GM23338 (cell line): Measurements from ENCODE around the gene DOK7. TPM values are rescaled to one million over a fixed set of nuclear protein-coding genes. Genes with fewer than 3 reads are reported as not detected.

Experiments
- ATAC-seq: fragments of 200-7000 bp; cut with Tn5 transposase; 3 replicates; pipeline ENCODE4 v1.9.1; 2020
- DNase-seq: peaks from one replicate; pipeline ENCODE4 v3.0.0-alpha.2; 2015; ENCODE audit warnings: low spot score
- H2AFZ ChIP-seq: fragments of 200-600 bp; sonication (generic); 2 replicates; pipeline ENCODE4 v1.8.0; 2016; ENCODE audit warnings: antibody characterized with exemption, mild to moderate bottlenecking, moderate library complexity
- H3F3A ChIP-seq: fragments of 200-600 bp; sonication (generic); replicated peaks from 2 replicates; pipeline ENCODE4 v1.8.0; 2017; ENCODE audit warnings: antibody characterized with exemption, mixed run types, low read depth
- H3K27ac ChIP-seq: fragments of 200-600 bp; sonication (generic); 2 replicates; pipeline ENCODE4 v1.6.1; 2016; ENCODE audit warnings: low read depth
- H3K27me3 ChIP-seq: fragments of 200-600 bp; sonication (generic); 2 replicates; pipeline ENCODE4 v1.8.0; 2016; ENCODE audit warnings: mild to moderate bottlenecking, mixed run types, moderate library complexity; ENCODE audit not compliant: insufficient read depth
- H3K36me3 ChIP-seq: fragments of 200-600 bp; sonication (generic); 2 replicates; pipeline ENCODE4 v1.8.0; 2016; ENCODE audit warnings: mild to moderate bottlenecking; ENCODE audit not compliant: insufficient read depth
- H3K4me1 ChIP-seq: fragments of 200-600 bp; sonication (generic); 2 replicates; pipeline ENCODE4 v1.8.0; 2016; ENCODE audit warnings: mild to moderate bottlenecking, moderate library complexity; ENCODE audit not compliant: insufficient read depth
- H3K4me2 ChIP-seq: fragments of 200-600 bp; sonication (generic); 2 replicates; pipeline ENCODE4 v1.7.1; 2017; ENCODE audit warnings: mixed run types
- H3K4me3 ChIP-seq: fragments of 200-600 bp; sonication (generic); 2 replicates; pipeline ENCODE4 v1.6.1; 2016; ENCODE audit warnings: mixed run types
- H3K79me2 ChIP-seq: fragments of 200-600 bp; sonication (generic); replicated peaks from 2 replicates; pipeline ENCODE4 v1.8.0; 2017; ENCODE audit warnings: mild to moderate bottlenecking; ENCODE audit not compliant: insufficient read depth
- H3K9me2 ChIP-seq: fragments of 200-600 bp; sonication (generic); 2 replicates; pipeline ENCODE4 v1.8.0; 2017; ENCODE audit not compliant: insufficient read depth
- H4K20me1 ChIP-seq: fragments of 200-600 bp; sonication (generic); replicated peaks from 2 replicates; pipeline ENCODE4 v1.8.0; 2017; ENCODE audit warnings: mild to moderate bottlenecking; ENCODE audit not compliant: insufficient read depth
- H3K27ac Mint-ChIP-seq: 2 replicates; pipeline ENCODE4 v1.8.0; 2020; ENCODE audit warnings: inconsistent platforms, mild to moderate bottlenecking, moderate library complexity, mixed read lengths
- H3K27me3 Mint-ChIP-seq: 3 replicates; pipeline ENCODE4 v1.8.0; 2022; ENCODE audit warnings: low read depth, mild to moderate bottlenecking, moderate library complexity, mixed read lengths, inconsistent platforms; ENCODE audit not compliant: insufficient read depth, poor library complexity
- H3K36me3 Mint-ChIP-seq: 3 replicates; pipeline ENCODE4 v1.8.0; 2021; ENCODE audit warnings: low read depth, mild to moderate bottlenecking, inconsistent platforms, moderate library complexity, mixed read lengths
- H3K4me1 Mint-ChIP-seq: 3 replicates; pipeline ENCODE4 v1.8.0; 2020; ENCODE audit warnings: mild to moderate bottlenecking, inconsistent platforms, mixed read lengths
- H3K4me3 Mint-ChIP-seq: 3 replicates; pipeline ENCODE4 v1.8.0; 2021; ENCODE audit warnings: moderate library complexity, mild to moderate bottlenecking, inconsistent platforms, mixed read lengths
- H3K9me3 Mint-ChIP-seq: 3 replicates; pipeline ENCODE4 v1.8.0; 2020; ENCODE audit warnings: moderate library complexity, mild to moderate bottlenecking, inconsistent platforms, mixed read lengths
- CREB1 ChIP-seq: fragments of 250-450 bp; sonication (Bioruptor Pico); IDR thresholded peaks from 2 replicates; pipeline ENCODE4 v1.5.0; 2020; ENCODE audit warnings: low read depth, mild to moderate bottlenecking, moderate library complexity
- EZH2 ChIP-seq: fragments of 200-600 bp; sonication (generic); IDR thresholded peaks from one replicate; pipeline ENCODE4 v1.8.0; 2017; ENCODE audit warnings: antibody characterized with exemption, mild to moderate bottlenecking, low read depth; ENCODE audit not compliant: unreplicated experiment
- EZH2phosphoT487 ChIP-seq: fragments of 200-600 bp; sonication (generic); IDR thresholded peaks from one replicate; pipeline ENCODE4 v1.8.1; 2018; ENCODE audit warnings: antibody characterized with exemption; ENCODE audit not compliant: unreplicated experiment
- NANOG ChIP-seq: IDR thresholded peaks from 2 replicates; pipeline ENCODE4 v1.6.1; 2016; ENCODE audit warnings: antibody characterized with exemption, borderline replicate concordance
- POLR2AphosphoS5 ChIP-seq: IDR thresholded peaks from 2 replicates; pipeline ENCODE4 v1.6.1; 2016; ENCODE audit warnings: antibody characterized with exemption, low read depth
- REST ChIP-seq: IDR thresholded peaks from one replicate; pipeline ENCODE4 v1.6.1; 2018; ENCODE audit warnings: antibody characterized with exemption; ENCODE audit not compliant: unreplicated experiment
- ZNF331 ChIP-seq: fragments of 250-450 bp; sonication (Bioruptor Pico); IDR thresholded peaks from 2 replicates; pipeline ENCODE4 v1.5.0; 2020; ENCODE audit warnings: low read depth, mild to moderate bottlenecking, moderate library complexity
- ZNF462 ChIP-seq: fragments of 250-450 bp; sonication (Bioruptor Pico); IDR thresholded peaks from 2 replicates; pipeline ENCODE4 v1.5.0; 2020; ENCODE audit warnings: mild to moderate bottlenecking, moderate library complexity
- polyA plus RNA-seq: library from polyadenylated mRNA; unstranded; fragments of >200 nt; fragmentation: Nextera tagmentation; extraction: Ambion mirVana; gene quantifications from 2 replicates; pipeline ENCODE4 v1.2.1, GENCODE V29; 2016
- total RNA-seq: library from RNA; depleted of rRNA; stranded (reverse); fragments of >200 nt; shearing (Covaris generic); gene quantifications from 2 replicates; pipeline ENCODE4 v1.2.3, GENCODE V29; 2014

DOK7 gene
- total and polyA plus RNA-seq, 2 experiments from 2014 or later, result 0.34 to 0.52 TPM

DNA sequence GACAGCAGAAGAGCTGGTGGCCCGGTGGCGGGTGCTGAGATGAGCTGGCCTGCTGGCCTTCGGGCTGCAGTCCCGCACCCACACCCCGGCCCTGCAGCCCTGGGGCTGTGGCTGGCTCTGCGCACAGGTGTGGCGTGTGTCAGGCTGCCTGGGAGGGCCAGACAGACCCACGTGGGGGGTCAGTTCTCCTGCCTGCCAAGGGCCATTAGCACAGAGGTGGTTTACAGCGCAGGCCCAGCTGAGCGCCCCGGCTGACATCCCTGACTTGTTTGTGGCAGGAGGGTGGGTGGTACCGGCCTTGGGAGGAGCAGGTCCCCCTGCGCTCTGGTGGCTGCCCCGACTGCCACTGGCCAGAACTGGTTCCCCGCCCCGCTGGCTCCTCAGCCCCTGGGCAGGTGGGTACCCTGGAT is 30.7 kb upstream of the DOK7 start:
- no peaks in the 10 kb centered on the region for H3K36me3 ChIP-seq
- no peak overlapping the region for H2AFZ ChIP-seq
- 0 out of 2 replicates have a peak, but pooled peaks cover 4% of the 10 kb centered on the region for H4K20me1 ChIP-seq
- no peak overlapping the region for H3K4me2 ChIP-seq
- ATAC-seq (no peak), DNase-seq (no peak)
- H3K27ac ChIP-seq, result no peak overlapping the region
- no peaks in the 10 kb centered on the region for H3K27me3 ChIP-seq
- Mint-ChIP-seq H3K27me3 (peaks cover 12% of the 10 kb centered on the region), H3K27ac (no peak overlapping the region), H3K9me3 (no peaks in the 10 kb centered on the region), H3K4me1 (peaks cover 10% of the 10 kb centered on the region; the same call in 2 of the 3 replicates), H3K36me3 (no peaks in the 10 kb centered on the region), H3K4me3 (no peak overlapping the region)
- H3K9me2 ChIP-seq, result no peaks in the 10 kb centered on the region
- TF ChIP-seq EZH2, result no peak
- no peak for TF ChIP-seq REST
- no peak for TF ChIP-seq ZNF331 (CRISPR knock-in tag)
- TF ChIP-seq CREB1 (CRISPR knock-in tag), result no peak
- TF ChIP-seq EZH2phosphoT487, result no peak
- H3K4me3 ChIP-seq, result no peak overlapping the region
- no peaks in the 10 kb centered on the region for H3F3A ChIP-seq
- H3K4me1 ChIP-seq, result no peaks in the 10 kb centered on the region
- no peaks in the 10 kb centered on the region for H3K79me2 ChIP-seq

- peaks cover 10% of the 10 kb centered on the region; the same call in 2 of the 3 replicates for H3K4me1 Mint-ChIP-seq
- H2AFZ ChIP-seq, result no peak overlapping the region
- H3K4me3 ChIP-seq, result no peak overlapping the region
- H3K79me2 ChIP-seq, result no peaks in the 10 kb centered on the region
- no peaks in the 10 kb centered on the region for H3K9me3 Mint-ChIP-seq
- H3K27ac Mint-ChIP-seq, result no peak overlapping the region
- H3K36me3 Mint-ChIP-seq, result no peaks in the 10 kb centered on the region
- no peak for DNase-seq
- H3K27me3 Mint-ChIP-seq, result peaks cover 12% of the 10 kb centered on the region
- no peak for ATAC-seq
- no peak overlapping the region for H3K27ac ChIP-seq
- H3K36me3 ChIP-seq, result no peaks in the 10 kb centered on the region
- H3K27me3 ChIP-seq, result no peaks in the 10 kb centered on the region
- H3K4me1 ChIP-seq, result no peaks in the 10 kb centered on the region
- H3K9me2 ChIP-seq, result no peaks in the 10 kb centered on the region
- no peak overlapping the region for H3K4me2 ChIP-seq
- no peaks in the 10 kb centered on the region for H3F3A ChIP-seq
- no peak overlapping the region for H3K4me3 Mint-ChIP-seq
- H4K20me1 ChIP-seq, result 0 out of 2 replicates have a peak, but pooled peaks cover 2% of the 10 kb centered on the region
- TF ChIP-seq ZNF331 (CRISPR knock-in tag) (no peak), NANOG (no peak), ZNF462 (CRISPR knock-in tag) (no peak), POLR2AphosphoS5 (no peak)
Observed at GRCh38 chr4:3433138-3433869, 29.8 kb upstream of the DOK7 start.
